HepG2 (cell line): Measurements from ENCODE around the gene CST4. TPM values are rescaled to one million over a fixed set of nuclear protein-coding genes. Genes with fewer than 3 reads are reported as not detected.
A peak's percentile ranks its signal among the peaks of the same experiment; 100 is the strongest.

ENCODE experiments used
- AGO2 ChIP-seq: fragments of 200-400 bp; formaldehyde crosslinking; optimal IDR thresholded peaks from 2 replicates; pipeline ENCODE3; 2017; ENCODE audit warnings: mild to moderate bottlenecking, low read depth, low read length, moderate library complexity
- CREM ChIP-seq, 2 experiments: sonication (generic) in 1 of 2; formaldehyde crosslinking in 1 of 2; IDR thresholded peaks; 2 replicates each; pipeline versions ENCODE4 v1.4.0 to v1.6.1; 2016 to 2020; ENCODE audit warnings: antibody characterized with exemption in 1 of 2, mild to moderate bottlenecking in 1 of 2, missing genetic modification reagents in 1 of 2
- EEA1 ChIP-seq: sonication (generic); formaldehyde crosslinking; IDR thresholded peaks from 2 replicates; pipeline ENCODE4 v1.5.1; 2020; ENCODE audit warnings: mild to moderate bottlenecking, missing genetic modification reagents, borderline replicate concordance
- GTF3A ChIP-seq: sonication (generic); formaldehyde crosslinking; conservative IDR thresholded peaks from 2 replicates; pipeline ENCODE4 v1.4.0; 2020; ENCODE audit warnings: mild to moderate bottlenecking, missing genetic modification reagents
- NFIB ChIP-seq: sonication (generic); formaldehyde crosslinking; IDR thresholded peaks from 2 replicates; pipeline ENCODE4 v1.9.0; 2021; ENCODE audit warnings: missing genetic modification reagents, mild to moderate bottlenecking, borderline replicate concordance
- RAD51 ChIP-seq: fragments of 450-650 bp; IDR thresholded peaks from 2 replicates; pipeline ENCODE4 v1.6.1; 2016; ENCODE audit warnings: borderline replicate concordance
- SIX4 ChIP-seq: sonication (generic); formaldehyde crosslinking; IDR thresholded peaks from 2 replicates; pipeline ENCODE4 v1.4.0; 2020; ENCODE audit warnings: missing genetic modification reagents
- THAP11 ChIP-seq: IDR thresholded peaks from 2 replicates; pipeline ENCODE4 v1.6.1; 2016; ENCODE audit warnings: missing biosample characterization, missing genetic modification reagents
- TOPORS ChIP-seq: sonication (generic); formaldehyde crosslinking; IDR thresholded peaks from 2 replicates; pipeline ENCODE4 v1.8.0; 2023; ENCODE audit warnings: mild to moderate bottlenecking, missing genetic modification reagents
- ZMYM3 ChIP-seq: sonication (generic); formaldehyde crosslinking; IDR thresholded peaks from 2 replicates; pipeline ENCODE4 v1.5.1; 2020; ENCODE audit warnings: mild to moderate bottlenecking, missing genetic modification reagents
- ZNF101 ChIP-seq: sonication (generic); formaldehyde crosslinking; IDR thresholded peaks from 2 replicates; pipeline ENCODE4 v1.4.0; 2020; ENCODE audit warnings: mild to moderate bottlenecking, low read depth, missing genetic modification reagents, borderline replicate concordance
- ZNF121 ChIP-seq: sonication (generic); formaldehyde crosslinking; IDR thresholded peaks from 2 replicates; pipeline ENCODE4 v1.5.0; 2020; ENCODE audit warnings: mild to moderate bottlenecking, missing genetic modification reagents
- ZNF34 ChIP-seq: sonication (generic); formaldehyde crosslinking; IDR thresholded peaks from 2 replicates; pipeline ENCODE4 v1.4.0; 2020; ENCODE audit warnings: mild to moderate bottlenecking, missing genetic modification reagents, borderline replicate concordance
- ZNF44 ChIP-seq: sonication (generic); formaldehyde crosslinking; IDR thresholded peaks from 2 replicates; pipeline ENCODE4 v1.5.1; 2020; ENCODE audit warnings: mild to moderate bottlenecking, missing genetic modification reagents
- ZNF501 ChIP-seq: sonication (generic); formaldehyde crosslinking; IDR thresholded peaks from 2 replicates; pipeline ENCODE4 v1.5.1; 2020; ENCODE audit warnings: mild to moderate bottlenecking, moderate library complexity, missing genetic modification reagents
- ZNF709 ChIP-seq: sonication (generic); formaldehyde crosslinking; IDR thresholded peaks from 2 replicates; pipeline ENCODE4 v1.5.0; 2020; ENCODE audit warnings: mild to moderate bottlenecking, missing genetic modification reagents
- ZSCAN21 ChIP-seq: sonication (generic); formaldehyde crosslinking; IDR thresholded peaks from 2 replicates; pipeline ENCODE4 v1.8.0; 2022; ENCODE audit warnings: mild to moderate bottlenecking, missing genetic modification reagents, moderate library complexity, borderline replicate concordance
- polyA plus RNA-seq, 8 experiments: library from polyadenylated mRNA; depleted of rRNA in 3 of 8; stranded (reverse) in 7 of 8; unstranded in 1 of 8; fragments of >200 nt; fragmentation: Illumina TruSeq in 4 of 8; extraction: Trizol in 4 of 8; gene quantifications; 2 replicates each; pipeline versions ENCODE4 v1.2.1 to v1.2.3, GENCODE V29; 2011 to 2016; ENCODE audit warnings: low read depth in 4 of 8, missing spikeins in 1 of 8, mixed read lengths in 1 of 8; ENCODE audit not compliant: insufficient read depth in 1 of 8
- total RNA-seq, 5 experiments: library from RNA; depleted of rRNA; stranded (reverse); fragments of >200 nt; fragmentation: Illumina TruSeq; extraction: Trizol; gene quantifications; 2 replicates each; pipeline ENCODE4 v1.2.3, GENCODE V29; 2016; ENCODE audit warnings: low read depth in 1 of 5
- TF ChIP-seq, protein P1 (sequence below): sonication (generic); formaldehyde crosslinking; IDR thresholded peaks from 2 replicates; pipeline ENCODE4 v1.9.0; 2021; ENCODE audit warnings: missing genetic modification reagents, mild to moderate bottlenecking, borderline replicate concordance
- TF ChIP-seq, protein P2 (sequence below): sonication (generic); formaldehyde crosslinking; IDR thresholded peaks from 2 replicates; pipeline ENCODE4 v1.8.0; 2022; ENCODE audit warnings: missing genetic modification reagents, mild to moderate bottlenecking, borderline replicate concordance
- TF ChIP-seq, protein P3 (sequence below): sonication (generic); formaldehyde crosslinking; IDR thresholded peaks from 2 replicates; pipeline ENCODE4 v1.9.0; 2021; ENCODE audit warnings: mild to moderate bottlenecking, missing genetic modification reagents

The CST4 gene
- total and polyA plus RNA-seq, 2 of the 13 experiments (the other 11 are each of a cell fraction or from before 2014, with no cell fraction given) = not detected

DNA sequence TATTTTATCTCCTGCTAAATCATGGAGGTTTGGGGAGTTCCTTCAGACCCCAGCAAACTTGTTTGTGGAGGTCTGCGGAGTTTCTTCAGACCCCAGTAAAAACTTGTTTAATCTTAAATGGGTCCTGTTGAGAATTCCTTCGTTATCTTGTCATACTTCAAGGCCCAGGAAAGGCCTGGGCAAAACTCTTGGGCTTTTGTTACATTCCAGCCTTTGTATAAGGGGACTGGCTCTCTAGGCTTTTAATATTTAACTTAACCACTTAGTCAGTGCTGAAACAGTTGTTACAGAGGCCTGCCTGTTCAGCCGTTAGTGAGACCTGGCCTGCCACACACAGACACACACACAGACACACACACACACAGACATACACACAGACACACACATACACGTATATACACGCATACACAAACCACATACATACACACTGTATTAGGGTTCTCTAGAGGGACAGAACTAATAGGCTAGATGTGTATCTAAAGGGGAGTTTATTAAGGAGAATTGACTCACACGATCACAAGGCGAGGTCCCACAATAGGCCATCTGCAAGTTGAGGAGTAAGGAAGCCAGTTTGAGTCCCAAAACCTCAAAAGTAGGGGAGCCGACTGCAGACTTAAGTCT is 29.7 kb downstream of the CST4 start (continued):
- TF ChIP-seq CREM (IDR thresholded peaks at IDR 0.05) (peak; percentile 52; the same call in 1 of the 2 replicates), CREM (CRISPR knock-in tag; IDR thresholded peaks at IDR 0.05) (no peak), ZNF501 (CRISPR knock-in tag) (no peak), TOPORS (CRISPR knock-in tag) (no peak), RAD51 (no peak), GTF3A (CRISPR knock-in tag) (no peak), SIX4 (no peak; the same call in 1 of the 2 replicates), ZNF709 (CRISPR knock-in tag) (no peak), ZNF34 (CRISPR knock-in tag) (no peak), THAP11 (CRISPR knock-in tag) (peak; percentile 46; the same call in 1 of the 2 replicates), EEA1 (CRISPR knock-in tag) (0 out of 2 replicates have a peak, but pooled peaks have one; percentile 83), NFIB (no peak), ZNF121 (CRISPR knock-in tag) (no peak), ZSCAN21 (CRISPR knock-in tag) (peak; percentile 76; the same call in 1 of the 2 replicates), ZNF44 (no peak), ZNF101 (CRISPR knock-in tag) (no peak), AGO2 (no peak), ZMYM3 (CRISPR knock-in tag) (peak; percentile 91)
- TF ChIP-seq, protein P1, sequence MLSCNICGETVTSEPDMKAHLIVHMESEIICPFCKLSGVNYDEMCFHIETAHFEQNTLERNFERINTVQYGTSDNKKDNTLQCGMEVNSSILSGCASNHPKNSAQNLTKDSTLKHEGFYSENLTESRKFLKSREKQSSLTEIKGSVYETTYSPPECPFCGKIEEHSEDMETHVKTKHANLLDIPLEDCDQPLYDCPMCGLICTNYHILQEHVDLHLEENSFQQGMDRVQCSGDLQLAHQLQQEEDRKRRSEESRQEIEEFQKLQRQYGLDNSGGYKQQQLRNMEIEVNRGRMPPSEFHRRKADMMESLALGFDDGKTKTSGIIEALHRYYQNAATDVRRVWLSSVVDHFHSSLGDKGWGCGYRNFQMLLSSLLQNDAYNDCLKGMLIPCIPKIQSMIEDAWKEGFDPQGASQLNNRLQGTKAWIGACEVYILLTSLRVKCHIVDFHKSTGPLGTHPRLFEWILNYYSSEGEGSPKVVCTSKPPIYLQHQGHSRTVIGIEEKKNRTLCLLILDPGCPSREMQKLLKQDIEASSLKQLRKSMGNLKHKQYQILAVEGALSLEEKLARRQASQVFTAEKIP = no peak
- TF ChIP-seq, protein P2, sequence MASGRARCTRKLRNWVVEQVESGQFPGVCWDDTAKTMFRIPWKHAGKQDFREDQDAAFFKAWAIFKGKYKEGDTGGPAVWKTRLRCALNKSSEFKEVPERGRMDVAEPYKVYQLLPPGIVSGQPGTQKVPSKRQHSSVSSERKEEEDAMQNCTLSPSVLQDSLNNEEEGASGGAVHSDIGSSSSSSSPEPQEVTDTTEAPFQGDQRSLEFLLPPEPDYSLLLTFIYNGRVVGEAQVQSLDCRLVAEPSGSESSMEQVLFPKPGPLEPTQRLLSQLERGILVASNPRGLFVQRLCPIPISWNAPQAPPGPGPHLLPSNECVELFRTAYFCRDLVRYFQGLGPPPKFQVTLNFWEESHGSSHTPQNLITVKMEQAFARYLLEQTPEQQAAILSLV (CRISPR knock-in tag) = peak; percentile 58; the same call in 1 of the 2 replicates
- TF ChIP-seq, protein P3, sequence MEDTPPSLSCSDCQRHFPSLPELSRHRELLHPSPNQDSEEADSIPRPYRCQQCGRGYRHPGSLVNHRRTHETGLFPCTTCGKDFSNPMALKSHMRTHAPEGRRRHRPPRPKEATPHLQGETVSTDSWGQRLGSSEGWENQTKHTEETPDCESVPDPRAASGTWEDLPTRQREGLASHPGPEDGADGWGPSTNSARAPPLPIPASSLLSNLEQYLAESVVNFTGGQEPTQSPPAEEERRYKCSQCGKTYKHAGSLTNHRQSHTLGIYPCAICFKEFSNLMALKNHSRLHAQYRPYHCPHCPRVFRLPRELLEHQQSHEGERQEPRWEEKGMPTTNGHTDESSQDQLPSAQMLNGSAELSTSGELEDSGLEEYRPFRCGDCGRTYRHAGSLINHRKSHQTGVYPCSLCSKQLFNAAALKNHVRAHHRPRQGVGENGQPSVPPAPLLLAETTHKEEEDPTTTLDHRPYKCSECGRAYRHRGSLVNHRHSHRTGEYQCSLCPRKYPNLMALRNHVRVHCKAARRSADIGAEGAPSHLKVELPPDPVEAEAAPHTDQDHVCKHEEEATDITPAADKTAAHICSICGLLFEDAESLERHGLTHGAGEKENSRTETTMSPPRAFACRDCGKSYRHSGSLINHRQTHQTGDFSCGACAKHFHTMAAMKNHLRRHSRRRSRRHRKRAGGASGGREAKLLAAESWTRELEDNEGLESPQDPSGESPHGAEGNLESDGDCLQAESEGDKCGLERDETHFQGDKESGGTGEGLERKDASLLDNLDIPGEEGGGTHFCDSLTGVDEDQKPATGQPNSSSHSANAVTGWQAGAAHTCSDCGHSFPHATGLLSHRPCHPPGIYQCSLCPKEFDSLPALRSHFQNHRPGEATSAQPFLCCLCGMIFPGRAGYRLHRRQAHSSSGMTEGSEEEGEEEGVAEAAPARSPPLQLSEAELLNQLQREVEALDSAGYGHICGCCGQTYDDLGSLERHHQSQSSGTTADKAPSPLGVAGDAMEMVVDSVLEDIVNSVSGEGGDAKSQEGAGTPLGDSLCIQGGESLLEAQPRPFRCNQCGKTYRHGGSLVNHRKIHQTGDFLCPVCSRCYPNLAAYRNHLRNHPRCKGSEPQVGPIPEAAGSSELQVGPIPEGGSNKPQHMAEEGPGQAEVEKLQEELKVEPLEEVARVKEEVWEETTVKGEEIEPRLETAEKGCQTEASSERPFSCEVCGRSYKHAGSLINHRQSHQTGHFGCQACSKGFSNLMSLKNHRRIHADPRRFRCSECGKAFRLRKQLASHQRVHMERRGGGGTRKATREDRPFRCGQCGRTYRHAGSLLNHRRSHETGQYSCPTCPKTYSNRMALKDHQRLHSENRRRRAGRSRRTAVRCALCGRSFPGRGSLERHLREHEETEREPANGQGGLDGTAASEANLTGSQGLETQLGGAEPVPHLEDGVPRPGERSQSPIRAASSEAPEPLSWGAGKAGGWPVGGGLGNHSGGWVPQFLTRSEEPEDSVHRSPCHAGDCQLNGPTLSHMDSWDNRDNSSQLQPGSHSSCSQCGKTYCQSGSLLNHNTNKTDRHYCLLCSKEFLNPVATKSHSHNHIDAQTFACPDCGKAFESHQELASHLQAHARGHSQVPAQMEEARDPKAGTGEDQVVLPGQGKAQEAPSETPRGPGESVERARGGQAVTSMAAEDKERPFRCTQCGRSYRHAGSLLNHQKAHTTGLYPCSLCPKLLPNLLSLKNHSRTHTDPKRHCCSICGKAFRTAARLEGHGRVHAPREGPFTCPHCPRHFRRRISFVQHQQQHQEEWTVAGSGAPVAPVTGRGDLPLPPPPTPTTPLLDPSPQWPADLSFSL (CRISPR knock-in tag) = peak; percentile 100
